Right lobe of liver (tissue), 4 donors: Measurements from ENCODE around the gene SRXN1.

Experiments
- CTCF ChIP-seq, 4 donors: fragments of 200-600 bp in 3 of 4; fragments of 450-650 bp in 1 of 4; IDR thresholded peaks; one replicate each; pipeline versions ENCODE4 v1.5.1 to v1.8.0; 2016 to 2022; ENCODE audit warnings: antibody characterized with exemption in 4 of 4, mild to moderate bottlenecking in 2 of 4
- POLR2A ChIP-seq: fragments of 450-650 bp; IDR thresholded peaks from one replicate; pipeline ENCODE4 v1.6.1; 2017; ENCODE audit warnings: antibody characterized with exemption, mild to moderate bottlenecking
- donor health status: DM: no; HTN: no; CAD: no.
- donor health status: DM: no; HTN: no; CAD: no.
- donor health status: DM: no; HTN: yes; CAD: no.

- TF ChIP-seq POLR2A: no peak
- no peak for TF ChIP-seq CTCF (IDR thresholded peaks at IDR 0.05)
These were observed 39.0 kb upstream of the SRXN1 start for GRCh38 chr20:692044-692443.
